Measurements from ENCODE around the gene SCYGR3. TPM values are rescaled to one million over a fixed set of nuclear protein-coding genes. Genes with fewer than 3 reads are reported as not detected.

Gene SCYGR3
- total and polyA plus RNA-seq, 2 donors (not counting 1 experiment from before 2014, with no cell fraction given), result not detected

GRCh38 chr2:227613272-227613660, 1.4 kb downstream of the SCYGR3 start:
- H3K4me3 Mint-ChIP-seq, result no peak overlapping the region
- H3K9me3 Mint-ChIP-seq (ENCODE audit: insufficient read depth), result no peaks in the 10 kb centered on the region

More at GRCh38 chr2:227613272-227613660, 1.4 kb downstream of the SCYGR3 start:
- no peak overlapping the region for H3K9ac ChIP-seq (ENCODE audit: low read length)
- no peak overlapping the region for H2AFZ ChIP-seq (ENCODE audit: insufficient read depth, low read depth, low read length, poor library complexity, severe bottlenecking)
- H3K79me2 ChIP-seq (ENCODE audit: control insufficient read depth, insufficient read depth, low read length), result no peaks in the 10 kb centered on the region
- H3K27me3 Mint-ChIP-seq, result peaks cover 25% of the 10 kb centered on the region
- H3K27ac ChIP-seq (ENCODE audit: low read length in 2 of 2), result no peak overlapping the region
- DNase-seq (no peak), ATAC-seq (ENCODE audit: low read depth) (no peak)
- peaks cover 0 to 5% (median 0%) of the 10 kb centered on the region in 3 donors for H3K9me3 ChIP-seq (ENCODE audit: control extremely low read depth in 1 of 3, control insufficient read depth in 2 of 3, insufficient read depth in 1 of 3, low read length in 2 of 3)
- H3K4me2 ChIP-seq (replicated peaks; ENCODE audit: low read depth, low read length, poor library complexity, severe bottlenecking), result no peak overlapping the region
- H3K27me3 ChIP-seq (replicated peaks in 1 of 4; ENCODE audit: control extremely low read depth in 1 of 4, control insufficient read depth in 3 of 4, insufficient read depth in 4 of 4, low read length in 3 of 4), result peaks cover 0 to 5% (median 1%) of the 10 kb centered on the region in 4 experiments
- CTCF ChIA-PET, result no interaction called here
- H3K4me1 Mint-ChIP-seq, result peaks cover 13% of the 10 kb centered on the region
- TF ChIP-seq CTCF (IDR thresholded peaks at IDR 0.05), result no peak
- no peak for TF ChIP-seq EZH2 (IDR thresholded peaks at IDR 0.05; ENCODE audit: borderline replicate concordance, insufficient read depth, low read depth, low read length, poor library complexity, severe bottlenecking)
- H3K4me1 ChIP-seq (ENCODE audit: control insufficient read depth in 2 of 2, insufficient read depth in 2 of 2, low read length in 2 of 2), result peaks cover under 1 to 9% of the 10 kb centered on the region in 2 donors
- no peaks in the 10 kb centered on the region for H3K36me3 ChIP-seq (replicated peaks in 1 of 2; ENCODE audit: control extremely low read depth in 1 of 2, control insufficient read depth in 1 of 2, extremely low read depth in 1 of 2, insufficient read depth in 2 of 2, low read length in 1 of 2)
- intact Hi-C loops (cut with micrococcal nuclease), result no loop called here
- no peak overlapping the region for H3K27ac Mint-ChIP-seq
- POLR2A ChIA-PET, result no interaction called here
- H4K20me1 ChIP-seq (ENCODE audit: control insufficient read depth, insufficient read depth, low read length, poor library complexity, severe bottlenecking), result no peaks in the 10 kb centered on the region
- WGBS (ENCODE audit: insufficient coverage), result 69% methylated on average over 4 of the region's 4 CpGs
- no peak overlapping the region for H3K4me3 ChIP-seq (ENCODE audit: control extremely low read depth in 1 of 5, extremely low read depth in 1 of 5, insufficient read depth in 1 of 5, low read depth in 2 of 5, low read length in 4 of 5)

Data from B cell (primary cell).